ENCODE results near the gene TCF23. TPM values are rescaled to one million over a fixed set of nuclear protein-coding genes. Genes with fewer than 3 reads are reported as not detected.

TCF23 gene
- total RNA-seq, 2 donors from 2014 or later, result not detected

DNA sequence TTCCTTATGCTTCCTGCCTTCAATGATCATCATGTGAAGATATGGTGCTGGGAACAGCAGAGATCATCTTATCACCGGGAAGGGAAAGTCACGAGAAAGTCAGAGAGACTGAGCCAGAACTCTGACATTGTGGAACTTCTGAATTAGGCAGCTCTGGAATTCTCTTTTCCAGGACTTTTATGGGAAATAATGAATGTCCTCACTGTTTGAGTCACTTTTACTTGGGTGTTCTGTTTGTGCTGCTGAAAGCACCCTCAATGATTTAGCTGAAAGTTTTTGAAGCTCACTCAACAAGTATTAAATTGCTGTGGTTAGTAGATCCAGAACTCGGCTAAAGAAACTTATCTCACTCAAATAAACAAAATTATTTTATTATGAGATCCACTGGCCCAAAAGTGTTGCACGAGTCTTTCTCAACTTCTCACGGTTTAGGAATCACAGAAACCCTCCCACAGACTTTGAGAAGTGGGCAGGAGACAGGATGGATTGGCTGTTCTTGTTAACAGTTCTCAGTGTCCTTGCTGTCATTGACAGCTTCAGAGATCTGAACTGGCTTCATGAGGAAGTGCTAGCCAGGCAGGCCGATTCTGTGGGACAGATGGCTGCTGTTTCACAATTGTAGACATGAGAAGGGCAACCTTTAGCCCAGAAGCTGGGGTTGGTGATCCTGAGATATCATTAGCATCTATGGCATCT lies 36.7 kb downstream of the TCF23 start:
- Histone ChIP-seq H3K27me3 (replicated peaks; ENCODE audit: insufficient read depth) (no peaks in the 10 kb centered on the region), H3K4me1 (ENCODE audit: control insufficient read depth in 1 of 2, low read depth in 2 of 2) (peaks cover 13 to 22% of the 10 kb centered on the region in 2 donors), H3K27ac (peak overlapping the region; percentile 65 to 69), H3K9me3 (no peaks in the 10 kb centered on the region), H3K36me3 (no peaks in the 10 kb centered on the region), H3K4me3 (no peak overlapping the region)
- TF ChIP-seq, protein P1, sequence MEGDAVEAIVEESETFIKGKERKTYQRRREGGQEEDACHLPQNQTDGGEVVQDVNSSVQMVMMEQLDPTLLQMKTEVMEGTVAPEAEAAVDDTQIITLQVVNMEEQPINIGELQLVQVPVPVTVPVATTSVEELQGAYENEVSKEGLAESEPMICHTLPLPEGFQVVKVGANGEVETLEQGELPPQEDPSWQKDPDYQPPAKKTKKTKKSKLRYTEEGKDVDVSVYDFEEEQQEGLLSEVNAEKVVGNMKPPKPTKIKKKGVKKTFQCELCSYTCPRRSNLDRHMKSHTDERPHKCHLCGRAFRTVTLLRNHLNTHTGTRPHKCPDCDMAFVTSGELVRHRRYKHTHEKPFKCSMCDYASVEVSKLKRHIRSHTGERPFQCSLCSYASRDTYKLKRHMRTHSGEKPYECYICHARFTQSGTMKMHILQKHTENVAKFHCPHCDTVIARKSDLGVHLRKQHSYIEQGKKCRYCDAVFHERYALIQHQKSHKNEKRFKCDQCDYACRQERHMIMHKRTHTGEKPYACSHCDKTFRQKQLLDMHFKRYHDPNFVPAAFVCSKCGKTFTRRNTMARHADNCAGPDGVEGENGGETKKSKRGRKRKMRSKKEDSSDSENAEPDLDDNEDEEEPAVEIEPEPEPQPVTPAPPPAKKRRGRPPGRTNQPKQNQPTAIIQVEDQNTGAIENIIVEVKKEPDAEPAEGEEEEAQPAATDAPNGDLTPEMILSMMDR (IDR thresholded peaks at IDR 0.05), result no peak
- ATAC-seq (ENCODE audit: insufficient number of reproducible peaks, low FRiP score, low read depth) (peak; percentile 49), DNase-seq (ENCODE audit: low spot score) (no peak)

DNA sequence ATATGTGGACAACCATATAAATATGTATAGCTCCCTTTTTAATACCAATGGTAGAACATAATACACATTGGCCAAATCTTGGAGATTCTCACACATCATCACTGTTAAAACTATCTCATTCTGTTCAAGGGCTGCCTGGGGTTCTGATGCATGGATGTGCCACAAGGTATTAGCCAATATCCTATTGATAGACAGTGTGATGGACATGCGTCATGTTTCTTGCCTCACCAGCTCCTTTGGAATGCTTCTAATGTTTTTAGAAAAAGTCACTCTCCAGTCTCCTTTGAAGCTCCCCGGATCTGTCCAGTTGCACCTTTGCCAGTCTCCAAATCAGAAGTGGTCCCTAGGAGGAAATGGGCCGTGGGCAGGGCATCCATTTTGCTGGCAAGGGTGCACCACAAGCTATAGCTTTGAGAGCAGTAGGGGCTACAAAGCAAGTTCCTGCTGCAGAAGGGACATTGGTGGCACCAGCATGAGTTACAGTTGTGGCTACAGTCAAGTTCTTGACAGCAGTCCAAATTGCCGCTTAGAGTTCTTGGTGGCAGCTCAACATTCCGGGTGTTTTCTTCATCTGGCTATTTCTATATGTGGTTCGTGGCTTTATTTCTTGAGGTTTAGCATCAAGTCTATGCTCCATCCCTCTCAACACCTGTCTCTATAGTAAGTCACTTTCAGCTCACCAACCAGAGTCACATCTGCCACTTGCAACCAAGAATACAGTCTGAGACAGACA lies 38.0 kb downstream of the TCF23 start:
- no peaks in the 10 kb centered on the region for H3K27me3 ChIP-seq (replicated peaks; ENCODE audit: insufficient read depth)
- no peaks in the 10 kb centered on the region for H3K36me3 ChIP-seq
- ATAC-seq (ENCODE audit: insufficient number of reproducible peaks, low FRiP score, low read depth) (no peak), DNase-seq (ENCODE audit: low spot score) (no peak)
- TF ChIP-seq, protein P1 (IDR thresholded peaks at IDR 0.05), result no peak
- peak overlapping the region in 1 of 2 donors; percentile 65 for H3K27ac ChIP-seq
- H3K4me1 ChIP-seq (ENCODE audit: control insufficient read depth in 1 of 2, low read depth in 2 of 2), result peaks cover 13 to 22% of the 10 kb centered on the region in 2 donors
- H3K4me3 ChIP-seq, result no peak overlapping the region
- no peaks in the 10 kb centered on the region for H3K9me3 ChIP-seq

DNA sequence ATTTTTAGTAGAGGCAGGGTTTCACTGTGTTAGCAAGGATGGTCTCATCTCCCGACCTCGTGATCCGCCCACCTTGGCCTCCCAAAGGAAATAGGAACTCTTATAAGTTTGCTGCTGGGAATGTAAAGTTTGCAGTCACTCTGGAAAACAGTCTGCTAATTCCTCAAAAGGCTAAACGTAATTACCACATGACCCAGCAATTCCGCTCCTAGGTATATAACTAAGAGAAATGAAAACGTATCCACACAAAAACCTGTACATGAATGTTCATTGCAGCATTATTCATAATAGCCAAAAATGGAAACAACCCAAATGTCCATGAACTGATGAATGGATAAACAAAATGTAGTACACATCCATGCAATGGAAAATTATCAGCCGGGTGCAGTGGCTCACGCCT lies 41.2 kb downstream of the TCF23 start:
- DNase-seq (ENCODE audit: low spot score), result no peak
- Histone ChIP-seq H3K4me3 (no peak overlapping the region), H3K36me3 (no peaks in the 10 kb centered on the region), H3K27me3 (replicated peaks; ENCODE audit: insufficient read depth) (no peaks in the 10 kb centered on the region), H3K27ac (no peak overlapping the region), H3K9me3 (no peaks in the 10 kb centered on the region), H3K4me1 (ENCODE audit: control insufficient read depth in 1 of 2, low read depth in 2 of 2) (peaks cover 5 to 16% of the 10 kb centered on the region in 2 donors)
- no peak for ATAC-seq (ENCODE audit: insufficient number of reproducible peaks, low FRiP score, low read depth)
- TF ChIP-seq, protein P1 (IDR thresholded peaks at IDR 0.05), result no peak

DNA sequence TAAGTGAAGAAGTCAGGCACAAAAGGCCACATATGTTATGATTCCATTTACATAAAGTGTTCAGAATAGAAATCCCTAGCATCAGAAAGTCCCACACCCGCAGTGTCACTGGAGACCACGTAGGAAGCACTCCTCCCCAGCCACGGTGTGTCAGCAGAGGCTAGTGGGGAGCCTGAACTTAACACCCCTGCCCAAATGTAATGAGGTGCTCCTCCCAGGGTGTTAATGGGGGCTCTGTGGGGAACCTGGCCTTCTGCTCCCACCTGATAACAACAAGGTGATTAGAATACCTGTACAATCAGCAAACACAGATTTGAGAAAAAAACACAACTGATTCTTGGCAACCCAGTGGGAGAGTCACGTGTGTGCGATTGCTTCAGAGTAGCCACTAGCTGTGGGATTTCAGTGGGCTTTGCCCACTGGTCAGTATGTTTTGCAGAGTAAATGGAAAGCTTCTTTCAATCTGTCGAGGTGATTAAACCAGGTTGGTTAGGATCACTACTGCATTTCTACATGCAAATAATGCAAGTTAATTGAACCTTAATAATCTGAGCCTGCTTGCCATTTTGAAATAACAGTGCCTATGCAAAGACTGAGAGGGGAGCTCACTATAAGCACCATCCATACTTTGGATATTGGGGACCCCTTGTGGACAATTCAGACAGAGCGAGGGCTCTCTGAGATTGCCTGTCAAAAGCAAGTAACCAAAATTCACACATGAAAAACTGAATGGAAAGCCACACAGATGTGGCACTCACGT lies 42.4 kb downstream of the TCF23 start:
- DNase-seq (ENCODE audit: low spot score), result no peak
- TF ChIP-seq, protein P1 (IDR thresholded peaks at IDR 0.05), result peak; percentile 37
- ATAC-seq (ENCODE audit: insufficient number of reproducible peaks, low FRiP score, low read depth), result no peak

More for the DNA sequence above, 42.4 kb downstream of the TCF23 start:
- Histone ChIP-seq H3K9me3 (no peaks in the 10 kb centered on the region), H3K36me3 (no peaks in the 10 kb centered on the region), H3K27ac (no peak overlapping the region), H3K4me3 (no peak overlapping the region), H3K27me3 (replicated peaks; ENCODE audit: insufficient read depth) (no peaks in the 10 kb centered on the region), H3K4me1 (ENCODE audit: control insufficient read depth in 1 of 2, low read depth in 2 of 2) (peaks cover 2 to 3% of the 10 kb centered on the region in 2 donors)

Measured in thoracic aorta (tissue), 2 donors.